Uterus (tissue), 4 donors: ENCODE data around the gene RS1. TPM values are rescaled to one million over a fixed set of nuclear protein-coding genes. Genes with fewer than 3 reads are reported as not detected.

Experiments
- DNase-seq, 2 donors: peaks; one replicate each; pipeline ENCODE4 v3.0.0-alpha.2; 2019 to 2020
- H3K27ac ChIP-seq, 2 donors: fragments of 200-600 bp; sonication (generic); 1 replicate in 1 of 2; 2 replicates in 1 of 2; pipeline ENCODE4 v1.5.1; 2016 to 2018
- H3K27me3 ChIP-seq, 2 donors: fragments of 200-600 bp; sonication (generic); one replicate each; pipeline ENCODE4 v1.5.1; 2018 to 2019; ENCODE audit warnings: control low read depth in 1 of 2
- H3K36me3 ChIP-seq, 2 donors: fragments of 200-600 bp; sonication (generic); one replicate each; pipeline ENCODE4 v1.5.1; 2019; ENCODE audit warnings: control low read depth in 1 of 2
- H3K4me1 ChIP-seq, 2 donors: fragments of 200-600 bp; sonication (generic); one replicate each; pipeline ENCODE4 v1.5.1; 2018 to 2019; ENCODE audit warnings: control low read depth in 1 of 2
- H3K4me3 ChIP-seq, 2 donors: fragments of 200-600 bp; sonication (generic); 1 replicate in 1 of 2; 2 replicates in 1 of 2; pipeline ENCODE4 v1.5.1; 2018 to 2019; ENCODE audit warnings: mild to moderate bottlenecking in 1 of 2
- H3K9me3 ChIP-seq, 2 donors: fragments of 200-600 bp; sonication (generic); one replicate each; pipeline ENCODE4 v1.5.1; 2019; ENCODE audit warnings: control low read depth in 1 of 2
- POLR2A ChIP-seq, 2 donors: fragments of 450-650 bp; IDR thresholded peaks; one replicate each; pipeline ENCODE4 v1.6.1; 2016; ENCODE audit warnings: antibody characterized with exemption in 2 of 2, mild to moderate bottlenecking in 1 of 2, moderate library complexity in 1 of 2
- intact Hi-C: fragments of 100-400 bp; cut with DNase I; formaldehyde crosslinking; loops from one replicate; pipeline ENCODE4 v1.15.1; 2023; ENCODE audit warnings: low total_unique reads
- total RNA-seq, 4 donors: library from RNA; depleted of rRNA in 3 of 4; stranded (reverse); fragments of >200 nt in 3 of 4; gene quantifications; one replicate each; pipeline versions ENCODE4 v1.1.0 to v1.2.4, GENCODE V29; 2014 to 2023
- TF ChIP-seq, protein P1 (sequence below), 4 experiments: fragments of 200-600 bp in 2 of 4; fragments of 450-650 bp in 2 of 4; sonication (generic) in 2 of 4; IDR thresholded peaks; one replicate each; pipeline ENCODE4 v1.5.1; 2016 to 2019; ENCODE audit warnings: antibody characterized with exemption in 4 of 4, mild to moderate bottlenecking in 2 of 4, moderate library complexity in 1 of 4
- donor health status: DM: yes; HTN: yes; CAD: no.

Gene RS1
- total RNA-seq, 4 donors from 2014 or later: not detected

DNA sequence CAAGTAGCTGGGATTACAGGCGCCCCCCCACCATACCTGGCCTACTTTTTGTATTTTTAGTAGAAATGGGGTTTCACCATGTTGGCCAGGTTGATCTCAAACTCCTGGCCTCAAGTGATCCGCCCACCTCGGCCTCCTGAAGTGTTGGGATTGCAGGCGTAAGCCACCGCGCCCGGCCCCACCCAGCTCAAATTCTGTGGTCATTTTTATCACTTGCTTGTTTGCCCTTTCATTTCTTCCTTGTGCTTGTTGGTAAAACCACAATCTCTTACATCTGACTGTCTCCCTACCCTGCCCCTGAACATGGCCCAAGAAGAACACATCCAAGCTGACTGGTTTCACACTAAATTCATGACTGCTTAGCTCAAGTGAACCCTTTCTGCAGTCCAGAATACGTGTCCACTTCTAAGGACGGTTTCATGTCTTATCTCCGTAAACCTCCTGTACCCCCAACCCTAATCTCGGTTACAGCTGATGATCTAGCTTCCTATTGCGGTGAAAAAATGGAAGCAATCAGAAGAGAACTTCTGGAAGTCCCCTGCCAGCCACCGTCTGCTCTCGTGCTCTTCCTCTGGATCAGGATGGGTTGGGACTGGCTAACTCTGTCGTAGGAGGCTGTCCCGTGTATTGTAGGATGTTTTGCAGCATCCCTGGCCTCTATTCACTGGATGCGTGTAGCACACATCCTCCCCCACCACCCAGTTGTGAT, 5.4 kb upstream of the RS1 start:
- Histone ChIP-seq H3K27me3 (no peaks in the 10 kb centered on the region), H3K4me3 (no peak overlapping the region), H3K36me3 (no peaks in the 10 kb centered on the region), H3K9me3 (no peaks in the 10 kb centered on the region), H3K4me1 (no peaks in the 10 kb centered on the region), H3K27ac (no peak overlapping the region)
- intact Hi-C loops: no loop called here
- DNase-seq: no peak
- TF ChIP-seq, protein P1, sequence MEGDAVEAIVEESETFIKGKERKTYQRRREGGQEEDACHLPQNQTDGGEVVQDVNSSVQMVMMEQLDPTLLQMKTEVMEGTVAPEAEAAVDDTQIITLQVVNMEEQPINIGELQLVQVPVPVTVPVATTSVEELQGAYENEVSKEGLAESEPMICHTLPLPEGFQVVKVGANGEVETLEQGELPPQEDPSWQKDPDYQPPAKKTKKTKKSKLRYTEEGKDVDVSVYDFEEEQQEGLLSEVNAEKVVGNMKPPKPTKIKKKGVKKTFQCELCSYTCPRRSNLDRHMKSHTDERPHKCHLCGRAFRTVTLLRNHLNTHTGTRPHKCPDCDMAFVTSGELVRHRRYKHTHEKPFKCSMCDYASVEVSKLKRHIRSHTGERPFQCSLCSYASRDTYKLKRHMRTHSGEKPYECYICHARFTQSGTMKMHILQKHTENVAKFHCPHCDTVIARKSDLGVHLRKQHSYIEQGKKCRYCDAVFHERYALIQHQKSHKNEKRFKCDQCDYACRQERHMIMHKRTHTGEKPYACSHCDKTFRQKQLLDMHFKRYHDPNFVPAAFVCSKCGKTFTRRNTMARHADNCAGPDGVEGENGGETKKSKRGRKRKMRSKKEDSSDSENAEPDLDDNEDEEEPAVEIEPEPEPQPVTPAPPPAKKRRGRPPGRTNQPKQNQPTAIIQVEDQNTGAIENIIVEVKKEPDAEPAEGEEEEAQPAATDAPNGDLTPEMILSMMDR (IDR thresholded peaks at IDR 0.05): no peak
- TF ChIP-seq POLR2A (IDR thresholded peaks at IDR 0.05): no peak

DNA sequence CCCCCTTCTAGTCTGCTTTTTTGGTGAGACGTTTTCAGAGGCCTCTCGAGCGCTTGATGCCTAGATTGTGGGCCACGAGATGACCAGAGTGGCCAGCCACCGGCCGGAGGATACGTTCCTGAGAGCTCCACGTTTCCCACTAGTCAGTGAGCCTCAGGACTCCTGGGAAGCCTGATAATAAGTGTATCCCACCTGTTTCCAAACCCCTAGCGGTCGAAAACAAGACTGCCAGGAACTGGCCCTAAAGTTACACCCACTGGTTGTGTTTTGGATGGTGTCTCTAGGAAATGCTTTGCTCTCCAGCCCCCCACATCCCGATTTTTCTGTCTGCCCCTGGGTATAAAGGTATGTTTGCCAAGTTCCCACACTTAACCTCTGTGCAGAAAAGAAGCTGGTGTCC, 4.6 kb upstream of the RS1 start:
- DNase-seq: peak in 1 of 2 donors; percentile 21
- H3K9me3 ChIP-seq: no peaks in the 10 kb centered on the region
- no peaks in the 10 kb centered on the region for H3K27me3 ChIP-seq
- intact Hi-C loops: no loop called here
- H3K4me3 ChIP-seq: no peak overlapping the region
- H3K36me3 ChIP-seq: no peaks in the 10 kb centered on the region
- no peak overlapping the region for H3K27ac ChIP-seq
- H3K4me1 ChIP-seq: no peaks in the 10 kb centered on the region
- TF ChIP-seq POLR2A (IDR thresholded peaks at IDR 0.05): no peak
- TF ChIP-seq, protein P1 (IDR thresholded peaks at IDR 0.05): no peak

DNA sequence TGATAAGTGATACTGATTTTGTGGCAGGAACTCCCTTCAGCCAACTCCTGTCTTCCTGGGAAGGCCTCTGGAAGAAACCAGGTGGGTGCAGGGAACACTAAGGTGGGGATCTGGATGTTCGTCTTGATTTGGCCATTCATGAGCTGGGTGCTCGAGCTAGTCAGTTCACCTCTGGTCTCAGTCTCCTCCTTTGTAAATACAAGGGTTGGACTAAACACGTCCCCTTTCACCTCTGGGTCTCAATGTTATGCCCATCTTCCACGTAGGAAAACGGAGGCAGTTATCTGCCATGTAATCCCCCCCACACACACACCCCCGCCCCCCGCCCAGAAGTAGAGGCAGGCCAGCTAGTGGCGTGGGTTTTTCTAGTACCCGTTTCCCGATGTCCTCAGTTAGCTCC, 4.1 kb upstream of the RS1 start:
- intact Hi-C loops: no loop called here
- TF ChIP-seq, protein P1 (IDR thresholded peaks at IDR 0.05): no peak
- TF ChIP-seq POLR2A (IDR thresholded peaks at IDR 0.05): no peak
- H3K27ac ChIP-seq: no peak overlapping the region
- no peak overlapping the region for H3K4me3 ChIP-seq
- DNase-seq: no peak
- no peaks in the 10 kb centered on the region for H3K27me3 ChIP-seq
- H3K36me3 ChIP-seq: no peaks in the 10 kb centered on the region
- no peaks in the 10 kb centered on the region for H3K9me3 ChIP-seq
- H3K4me1 ChIP-seq: no peaks in the 10 kb centered on the region

DNA sequence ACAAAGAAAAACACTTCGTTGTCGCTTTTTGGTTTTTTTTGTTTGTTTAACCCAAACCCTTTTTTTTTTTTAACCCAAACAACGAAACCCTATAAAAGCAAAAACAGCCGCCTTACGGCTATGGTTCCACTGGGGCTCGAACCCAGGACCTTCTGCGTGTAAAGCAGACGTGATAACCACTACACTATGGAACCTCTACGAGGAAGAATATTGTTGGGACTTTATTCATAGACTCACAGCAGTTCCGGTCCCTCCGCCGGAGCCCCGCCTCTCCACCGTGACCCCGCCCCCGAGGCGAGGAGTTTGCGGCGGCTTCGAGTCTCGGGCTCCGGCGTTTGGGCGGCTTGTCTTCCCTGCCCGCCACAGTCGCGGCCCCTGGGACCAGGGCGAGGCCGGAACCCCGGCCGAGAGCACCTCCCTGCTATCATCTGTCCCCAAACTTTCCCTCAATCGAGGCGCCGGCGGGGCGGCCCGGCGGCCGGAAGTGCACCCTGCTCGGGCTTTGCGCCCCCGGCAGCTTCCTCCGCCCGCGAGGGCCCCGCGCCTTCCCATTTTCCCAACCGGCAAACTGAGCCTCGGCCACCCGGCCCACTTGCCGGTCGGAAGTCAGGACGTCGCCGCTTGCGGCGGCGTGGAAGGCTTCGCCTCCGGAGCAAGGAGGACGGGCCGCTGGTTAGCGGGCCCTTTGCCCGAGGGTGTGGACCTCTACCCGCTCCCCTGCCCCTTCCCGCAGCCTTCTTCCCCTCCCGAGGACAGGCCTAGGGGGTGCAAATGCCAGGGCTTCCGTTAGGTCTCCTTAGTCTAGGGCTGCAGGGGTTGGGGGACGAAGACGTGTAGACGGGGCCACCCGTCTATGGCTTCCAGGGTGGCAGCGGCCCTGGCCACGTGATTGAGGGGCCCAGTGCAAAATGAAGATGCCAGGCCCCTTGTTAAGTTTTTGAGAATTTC, 3.2 kb upstream of the RS1 start:
- Histone ChIP-seq H3K9me3 (no peaks in the 10 kb centered on the region), H3K36me3 (no peaks in the 10 kb centered on the region), H3K27me3 (no peaks in the 10 kb centered on the region), H3K27ac (peak overlapping the region; percentile 83 to 90), H3K4me3 (peak overlapping the region; percentile 54 to 59), H3K4me1 (no peaks in the 10 kb centered on the region)
- peak in 1 of 2 donors; percentile 48 for TF ChIP-seq POLR2A (IDR thresholded peaks at IDR 0.05)
- TF ChIP-seq, protein P1 (IDR thresholded peaks at IDR 0.05): no peak
- intact Hi-C loops: no loop called here
- peak; percentile 73 to 79 for DNase-seq

DNA sequence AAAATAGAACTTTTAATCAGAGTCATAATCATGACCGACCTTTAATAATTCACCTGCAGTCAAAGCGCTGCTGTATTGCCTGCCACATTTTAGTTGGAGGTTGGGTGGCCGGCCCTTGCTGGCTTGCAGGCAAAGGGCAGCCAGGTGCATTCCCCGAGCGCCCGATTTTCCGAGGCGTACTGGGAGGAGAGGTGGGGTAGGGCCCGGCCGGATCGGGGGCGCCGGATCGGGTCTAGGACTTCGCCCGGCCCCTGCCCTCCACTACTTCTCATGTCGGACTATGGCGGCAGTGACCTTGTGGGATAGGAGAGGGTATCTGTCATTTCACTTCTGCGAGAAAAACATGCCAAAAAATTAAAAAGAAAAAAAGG, 2.5 kb upstream of the RS1 start:
- TF ChIP-seq POLR2A (IDR thresholded peaks at IDR 0.05): no peak
- TF ChIP-seq, protein P1 (IDR thresholded peaks at IDR 0.05): no peak
- Histone ChIP-seq H3K36me3 (no peaks in the 10 kb centered on the region), H3K9me3 (no peaks in the 10 kb centered on the region), H3K4me3 (peak overlapping the region; percentile 54 to 59), H3K27me3 (no peaks in the 10 kb centered on the region), H3K27ac (peak overlapping the region; percentile 62 to 90), H3K4me1 (no peaks in the 10 kb centered on the region)
- intact Hi-C loops: no loop called here
- peak in 1 of 2 donors; percentile 28 for DNase-seq
